ENCODE measurements around the gene GRID2. TPM values are rescaled to one million over a fixed set of nuclear protein-coding genes. Genes with fewer than 3 reads are reported as not detected.
A peak's percentile ranks its signal among the peaks of the same experiment; 100 is the strongest.
"Not testable (repeated sequence)": the region's sequence is repeated elsewhere in the genome, so short reads cannot be mapped to it uniquely, and the experiment has no call there.

The GRID2 gene
- total RNA-seq, 2 experiments from 2014 or later = not detected

DNA sequence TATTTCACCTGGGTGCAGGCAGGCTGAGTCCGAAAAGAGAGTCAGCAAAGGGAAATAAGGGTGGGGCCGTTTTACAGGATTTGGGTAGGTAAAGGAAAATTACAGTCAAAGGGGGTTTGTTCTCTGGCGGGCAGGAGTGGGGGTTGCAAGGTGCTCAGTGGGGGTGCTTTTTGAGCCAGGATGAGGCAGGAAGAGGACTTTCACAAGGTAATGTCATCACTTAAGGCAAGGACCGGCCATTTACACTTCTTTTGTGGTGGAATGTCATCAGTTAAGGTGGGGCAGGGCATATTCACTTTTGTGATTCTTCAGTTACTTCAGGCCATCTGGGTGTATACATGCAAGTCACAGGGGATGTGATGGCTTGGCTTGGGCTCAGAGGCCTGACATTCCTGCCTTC lies 32.2 kb upstream of the GRID2 start:
- H3K27me3 Mint-ChIP-seq, DNase-seq, H3K36me3 Mint-ChIP-seq, H3K27ac Mint-ChIP-seq, H3K4me1 Mint-ChIP-seq, H3K4me3 Mint-ChIP-seq, H3K9me3 Mint-ChIP-seq: not testable (repeated sequence)

DNA sequence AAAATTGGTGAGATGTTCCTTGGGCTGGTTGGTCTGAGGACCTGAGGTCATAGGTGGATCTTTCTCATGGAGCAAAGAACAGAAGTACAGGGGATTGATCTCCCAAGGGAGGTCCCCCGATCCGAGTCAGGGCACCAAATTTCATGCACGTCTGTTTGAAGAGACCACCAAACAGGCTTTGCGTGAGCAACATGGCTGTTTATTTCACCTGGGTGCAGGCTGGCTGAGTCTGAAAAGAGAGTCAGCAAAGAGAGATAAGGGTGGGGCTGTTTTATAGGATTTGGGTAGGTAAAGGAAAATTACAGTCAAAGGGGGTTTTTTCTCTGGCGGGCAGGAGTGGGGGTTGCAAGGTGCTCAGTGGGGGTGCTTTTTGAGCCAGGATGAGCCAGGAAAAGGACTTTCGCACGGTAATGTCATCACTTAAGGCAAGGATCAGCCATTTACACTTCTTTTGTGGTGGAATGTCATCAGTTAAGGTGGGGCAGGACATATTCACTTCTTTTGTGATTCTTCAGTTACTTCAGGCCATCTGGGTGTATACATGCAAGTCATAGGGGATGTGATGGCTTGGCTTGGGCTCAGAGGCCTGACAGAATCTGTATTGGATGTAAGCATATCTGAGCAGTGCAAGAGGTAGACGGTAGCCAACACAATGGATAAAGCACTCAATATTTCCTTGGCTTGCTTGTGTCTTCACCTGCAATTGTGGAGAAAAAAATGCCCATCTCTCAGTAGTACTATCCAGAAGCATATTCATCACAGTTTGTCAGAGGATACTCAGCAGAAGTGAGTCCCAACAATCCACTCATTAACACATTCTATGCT lies 26.5 kb upstream of the GRID2 start:
- not testable (repeated sequence) for H3K9me3 Mint-ChIP-seq, H3K27ac Mint-ChIP-seq, H3K4me3 Mint-ChIP-seq, H3K4me1 Mint-ChIP-seq, DNase-seq, H3K36me3 Mint-ChIP-seq, H3K27me3 Mint-ChIP-seq

DNA sequence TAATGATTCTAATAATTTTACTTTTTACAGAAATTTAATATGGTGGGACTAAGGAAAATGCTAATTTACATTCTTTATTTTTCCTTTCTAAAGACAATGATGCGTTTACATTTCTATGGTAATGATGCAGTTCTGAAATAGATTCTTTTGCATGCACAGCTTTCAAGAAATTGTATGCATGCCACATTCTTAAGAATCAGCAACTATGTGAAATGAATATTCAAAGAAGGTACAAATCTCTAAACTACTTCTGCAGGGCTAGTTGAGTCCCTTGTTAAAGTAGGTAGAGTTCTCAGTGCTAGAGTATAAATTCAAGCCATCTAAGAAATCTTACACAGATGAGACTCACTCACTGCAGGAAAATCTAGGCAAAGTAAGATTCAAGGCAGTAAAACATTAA lies 24.5 kb upstream of the GRID2 start:
- Mint-ChIP-seq H3K27me3 (no peaks in the 10 kb centered on the region), H3K27ac (no peak overlapping the region), H3K4me3 (no peak overlapping the region), H3K36me3 (no peaks in the 10 kb centered on the region), H3K4me1 (no peaks in the 10 kb centered on the region), H3K9me3 (no peaks in the 10 kb centered on the region)
- no peak for DNase-seq

DNA sequence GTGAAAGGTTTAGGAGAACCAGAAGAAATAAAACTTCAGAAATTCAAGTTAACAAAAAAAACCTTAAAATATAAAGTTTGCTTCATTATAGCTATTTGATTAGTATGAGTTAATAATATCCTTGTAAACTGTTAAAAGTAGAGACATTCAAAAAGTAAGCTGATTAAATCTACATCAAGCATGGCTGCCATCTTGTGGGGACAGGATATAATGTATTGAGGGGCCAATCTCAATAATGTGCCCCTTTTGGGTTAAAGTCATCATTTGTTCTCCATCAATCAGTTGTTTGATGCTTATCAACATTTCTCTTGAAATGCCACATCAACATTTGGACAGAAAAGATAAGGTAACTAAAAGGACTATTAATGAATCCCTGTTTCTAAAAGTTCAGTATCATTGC lies 4.6 kb upstream of the GRID2 start:
- Mint-ChIP-seq H3K4me3 (no peak overlapping the region), H3K4me1 (peaks cover 1% of the 10 kb centered on the region), H3K27me3 (peaks cover 21% of the 10 kb centered on the region), H3K36me3 (no peaks in the 10 kb centered on the region), H3K9me3 (peaks cover 1% of the 10 kb centered on the region), H3K27ac (no peak overlapping the region)
- DNase-seq = no peak

DNA sequence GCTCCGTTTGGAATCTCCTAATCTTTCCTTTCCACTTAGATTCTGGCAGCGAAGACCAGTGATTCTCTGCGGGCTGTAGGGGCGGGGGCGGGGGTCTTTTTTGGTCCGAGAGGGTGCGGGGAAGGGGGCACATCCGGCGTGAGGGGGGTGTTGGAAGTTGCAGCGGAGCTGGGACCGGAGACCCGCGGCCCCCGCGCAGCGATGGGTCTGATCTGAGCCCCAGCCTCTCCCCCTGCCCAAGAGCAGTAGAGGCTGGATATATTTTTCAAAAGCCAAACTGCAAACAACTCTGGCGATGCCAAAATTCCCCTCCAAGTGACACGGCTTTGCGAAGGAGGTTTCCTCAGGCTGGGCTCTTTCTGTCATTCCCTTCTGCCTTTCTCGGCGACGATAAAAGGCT lies 355 bp downstream of the GRID2 start:
- Mint-ChIP-seq H3K4me3 (no peak overlapping the region), H3K4me1 (peaks cover 6% of the 10 kb centered on the region), H3K36me3 (peaks cover 2% of the 10 kb centered on the region), H3K9me3 (no peaks in the 10 kb centered on the region), H3K27ac (no peak overlapping the region), H3K27me3 (peaks cover 58% of the 10 kb centered on the region)
- DNase-seq = no peak

DNA sequence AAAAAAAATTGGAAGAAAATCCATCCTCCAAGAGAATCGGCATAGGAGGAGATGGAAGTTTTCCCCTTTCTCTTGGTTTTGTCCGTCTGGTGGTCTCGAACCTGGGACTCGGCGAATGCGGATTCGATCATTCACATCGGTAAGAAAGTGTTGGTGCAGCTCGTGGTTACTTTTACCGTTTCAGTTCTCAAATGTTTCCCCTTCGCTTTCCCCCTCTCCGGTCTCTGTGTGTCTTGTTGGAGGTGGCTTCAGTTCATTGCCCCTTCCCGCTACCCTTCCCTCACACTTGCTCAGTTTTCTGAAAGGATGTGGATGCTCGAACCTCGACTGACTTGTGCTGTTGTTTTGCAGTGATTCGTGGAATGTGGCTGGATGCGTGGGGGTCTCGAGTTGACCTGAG lies 840 bp downstream of the GRID2 start:
- peaks cover 6% of the 10 kb centered on the region for H3K4me1 Mint-ChIP-seq
- no peak overlapping the region for H3K4me3 Mint-ChIP-seq
- no peak overlapping the region for H3K27ac Mint-ChIP-seq
- peaks cover 2% of the 10 kb centered on the region for H3K36me3 Mint-ChIP-seq
- no peaks in the 10 kb centered on the region for H3K9me3 Mint-ChIP-seq
- peaks cover 58% of the 10 kb centered on the region for H3K27me3 Mint-ChIP-seq
- no peak for DNase-seq

DNA sequence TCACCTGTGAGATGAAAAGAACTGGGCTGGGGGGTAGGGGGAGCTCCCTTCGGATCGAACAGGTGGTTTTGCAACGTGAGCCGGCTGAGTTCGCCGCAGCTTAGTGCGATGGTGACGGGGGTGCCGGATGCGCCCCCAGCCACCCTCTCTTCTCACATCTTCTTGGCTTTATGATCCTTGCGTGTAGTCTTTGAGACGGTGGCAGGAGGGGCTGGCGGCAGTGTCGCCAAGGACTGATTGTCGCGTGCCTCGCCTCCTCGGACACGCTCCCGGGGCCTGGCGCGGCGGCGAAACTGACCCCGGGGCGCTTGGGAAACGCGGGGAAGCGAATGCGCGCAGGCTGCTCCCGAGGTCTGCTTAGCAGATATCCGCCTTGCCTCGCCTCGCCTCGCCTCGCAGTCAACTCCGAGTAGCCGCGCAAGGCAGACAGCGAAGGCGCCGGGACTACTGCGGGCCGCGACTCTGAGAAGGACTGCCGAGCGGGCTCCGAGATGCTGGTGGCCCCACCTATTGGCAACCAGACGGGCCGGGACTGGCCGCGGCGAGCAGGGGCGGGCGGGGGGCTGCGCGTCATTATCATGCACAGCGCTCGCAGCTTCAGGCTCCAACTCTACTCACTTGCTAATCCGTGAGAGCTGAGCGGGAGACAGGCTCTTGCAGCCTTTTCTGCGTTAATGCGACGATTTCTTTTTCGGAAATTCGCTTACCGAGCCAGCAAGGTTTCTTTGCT lies 1.5 kb downstream of the GRID2 start:
- no peak overlapping the region for H3K4me3 Mint-ChIP-seq
- H3K4me1 Mint-ChIP-seq = peaks cover 6% of the 10 kb centered on the region
- DNase-seq = peak; percentile 5
- peaks cover 2% of the 10 kb centered on the region for H3K36me3 Mint-ChIP-seq
- H3K27me3 Mint-ChIP-seq = peaks cover 58% of the 10 kb centered on the region
- no peak overlapping the region for H3K27ac Mint-ChIP-seq
- H3K9me3 Mint-ChIP-seq = no peaks in the 10 kb centered on the region

DNA sequence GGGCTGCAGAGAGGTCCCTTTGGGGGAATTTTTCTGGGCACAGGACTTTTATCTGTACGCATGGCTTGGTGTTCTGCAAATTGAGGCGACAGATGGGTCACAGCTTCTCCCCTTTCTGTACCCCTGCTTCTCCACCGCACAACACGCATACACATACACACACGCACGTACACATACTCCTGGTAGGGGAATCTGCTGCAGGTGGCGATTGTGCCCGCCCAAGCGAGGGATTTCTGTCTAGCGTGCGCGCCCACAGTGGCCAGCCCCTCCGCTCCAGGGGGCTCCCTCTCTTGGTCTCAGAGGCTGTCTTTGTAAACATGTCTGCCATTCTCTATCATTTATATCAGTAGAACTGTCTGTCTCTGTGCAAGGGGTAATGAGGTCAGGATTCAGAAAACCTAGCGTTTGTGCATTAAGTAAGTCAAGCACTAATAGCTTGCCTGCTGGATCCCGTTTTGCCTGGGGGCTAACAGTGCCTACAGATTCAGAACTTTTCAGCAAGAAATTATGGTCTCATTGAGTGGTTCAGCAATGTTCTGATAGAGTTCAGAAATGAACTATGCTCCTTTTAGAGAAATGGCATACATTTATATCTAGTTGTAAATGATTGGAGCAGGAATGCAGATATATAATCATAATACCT lies 2.2 kb downstream of the GRID2 start:
- DNase-seq = no peak
- peaks cover 2% of the 10 kb centered on the region for H3K36me3 Mint-ChIP-seq
- H3K4me1 Mint-ChIP-seq = peaks cover 6% of the 10 kb centered on the region
- no peak overlapping the region for H3K27ac Mint-ChIP-seq
- no peak overlapping the region for H3K4me3 Mint-ChIP-seq
- H3K27me3 Mint-ChIP-seq = peaks cover 58% of the 10 kb centered on the region
- H3K9me3 Mint-ChIP-seq = no peaks in the 10 kb centered on the region

DNA sequence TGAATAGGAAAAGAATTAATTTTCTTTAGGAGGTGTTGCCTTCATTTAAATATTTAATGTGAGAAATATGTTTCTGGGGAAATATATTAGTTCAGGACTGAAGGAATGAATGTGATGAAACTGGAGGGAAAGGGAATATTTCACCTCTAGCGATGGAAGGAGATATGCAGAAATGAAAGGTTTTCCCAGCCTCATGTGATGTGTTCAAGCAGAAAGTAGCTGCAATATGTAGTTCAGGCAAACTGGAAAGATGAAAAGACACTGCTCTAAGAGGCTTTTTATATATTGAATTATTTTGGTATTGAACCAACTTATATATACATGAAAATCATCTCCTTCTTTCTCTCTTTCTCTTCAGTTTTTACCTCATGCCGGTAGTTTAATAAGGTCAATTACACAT lies 3.4 kb downstream of the GRID2 start:
- H3K4me1 Mint-ChIP-seq = peaks cover 6% of the 10 kb centered on the region
- peaks cover 51% of the 10 kb centered on the region for H3K27me3 Mint-ChIP-seq
- H3K9me3 Mint-ChIP-seq = no peaks in the 10 kb centered on the region
- H3K27ac Mint-ChIP-seq = no peak overlapping the region
- DNase-seq = no peak
- H3K4me3 Mint-ChIP-seq = no peak overlapping the region
- H3K36me3 Mint-ChIP-seq = peaks cover 2% of the 10 kb centered on the region

DNA sequence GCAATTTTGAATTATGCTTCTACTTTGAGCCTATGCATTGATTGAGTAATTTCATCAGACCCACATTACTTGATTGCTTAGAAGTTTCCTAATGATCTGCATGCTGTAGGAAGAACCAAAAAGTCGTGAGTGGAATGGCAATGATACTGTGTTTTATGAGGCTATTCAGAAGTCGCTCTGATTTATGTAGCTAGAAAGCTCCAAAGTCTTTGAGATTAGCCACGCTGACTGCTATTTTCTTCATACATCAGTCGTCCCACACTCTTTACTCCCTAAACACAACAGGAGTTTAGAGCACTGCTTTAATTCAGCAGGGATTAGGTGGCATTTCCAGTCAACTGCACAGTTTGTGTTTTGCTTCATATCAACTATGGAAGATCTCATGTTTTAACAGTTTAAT lies 4.1 kb downstream of the GRID2 start:
- Mint-ChIP-seq H3K4me1 (peaks cover 6% of the 10 kb centered on the region), H3K9me3 (no peaks in the 10 kb centered on the region), H3K4me3 (no peak overlapping the region), H3K27ac (no peak overlapping the region), H3K36me3 (peaks cover 2% of the 10 kb centered on the region), H3K27me3 (peaks cover 45% of the 10 kb centered on the region)
- no peak for DNase-seq

DNA sequence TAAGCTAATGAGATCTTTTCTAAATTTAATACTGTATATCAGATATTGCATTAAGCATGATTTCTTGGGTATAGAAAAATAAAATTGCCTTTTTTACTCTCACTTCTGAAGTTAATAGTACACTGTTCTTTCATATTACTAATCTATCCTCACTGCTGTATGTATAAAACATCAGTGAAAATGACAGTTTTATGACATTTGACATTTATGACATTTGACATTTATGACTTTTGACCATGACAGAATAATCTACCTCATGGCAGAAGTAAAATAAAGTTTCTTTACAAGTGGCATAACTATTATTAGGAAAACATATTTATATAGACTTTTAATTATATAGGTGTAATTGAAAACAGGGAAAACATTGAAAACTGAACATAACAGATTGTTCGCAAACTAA lies 13.3 kb downstream of the GRID2 start:
- peaks cover 1% of the 10 kb centered on the region for H3K9me3 Mint-ChIP-seq
- no peak for DNase-seq
- no peaks in the 10 kb centered on the region for H3K27me3 Mint-ChIP-seq
- no peaks in the 10 kb centered on the region for H3K4me1 Mint-ChIP-seq
- H3K4me3 Mint-ChIP-seq = no peak overlapping the region
- no peak overlapping the region for H3K27ac Mint-ChIP-seq
- H3K36me3 Mint-ChIP-seq = no peaks in the 10 kb centered on the region

DNA sequence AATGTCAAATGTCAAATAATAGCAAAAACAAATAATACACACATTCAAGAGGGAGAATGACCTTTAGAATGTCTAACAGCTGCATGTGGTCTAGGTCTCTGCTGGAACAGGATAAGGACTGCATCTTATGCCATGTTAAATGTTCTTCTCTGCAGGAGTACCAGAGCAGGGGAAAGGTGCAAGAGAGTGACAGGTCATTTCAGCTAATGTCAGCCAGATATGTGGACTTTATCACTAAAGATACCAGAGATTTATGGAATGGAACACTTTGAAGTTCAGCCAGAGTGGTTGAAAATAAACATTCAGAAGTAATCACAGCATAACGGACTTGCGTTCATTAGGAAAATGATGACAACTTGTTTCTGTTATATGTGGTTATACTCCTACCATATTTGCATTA lies 24.3 kb downstream of the GRID2 start:
- H3K36me3 Mint-ChIP-seq = no peaks in the 10 kb centered on the region
- H3K4me3 Mint-ChIP-seq = no peak overlapping the region
- no peaks in the 10 kb centered on the region for H3K4me1 Mint-ChIP-seq
- no peak for DNase-seq
- no peak overlapping the region for H3K27ac Mint-ChIP-seq
- no peaks in the 10 kb centered on the region for H3K27me3 Mint-ChIP-seq
- H3K9me3 Mint-ChIP-seq = no peaks in the 10 kb centered on the region

DNA sequence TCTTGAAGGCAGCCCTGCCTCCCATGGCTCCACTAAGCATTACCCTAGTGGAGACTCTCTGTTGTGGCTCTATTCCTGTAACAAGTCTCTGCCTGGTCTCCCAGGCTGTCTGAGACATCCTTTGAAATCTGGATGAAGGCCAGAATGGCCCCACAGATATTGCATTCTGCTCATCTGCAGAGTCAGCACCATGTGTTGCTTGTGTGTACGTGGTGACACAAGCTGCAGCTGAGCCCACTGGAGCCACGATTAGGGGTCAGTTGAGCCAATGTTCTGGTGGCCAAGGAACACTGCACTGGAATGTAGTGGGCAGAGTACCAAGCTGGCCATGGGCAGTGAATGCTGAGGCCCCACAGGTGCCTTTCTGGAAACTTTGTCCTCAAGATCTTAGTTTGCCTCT lies 29.2 kb downstream of the GRID2 start:
- Mint-ChIP-seq H3K9me3 (no peaks in the 10 kb centered on the region), H3K4me1 (no peaks in the 10 kb centered on the region), H3K27ac (no peak overlapping the region), H3K4me3 (no peak overlapping the region), H3K27me3 (no peaks in the 10 kb centered on the region), H3K36me3 (no peaks in the 10 kb centered on the region)
- DNase-seq = no peak

DNA sequence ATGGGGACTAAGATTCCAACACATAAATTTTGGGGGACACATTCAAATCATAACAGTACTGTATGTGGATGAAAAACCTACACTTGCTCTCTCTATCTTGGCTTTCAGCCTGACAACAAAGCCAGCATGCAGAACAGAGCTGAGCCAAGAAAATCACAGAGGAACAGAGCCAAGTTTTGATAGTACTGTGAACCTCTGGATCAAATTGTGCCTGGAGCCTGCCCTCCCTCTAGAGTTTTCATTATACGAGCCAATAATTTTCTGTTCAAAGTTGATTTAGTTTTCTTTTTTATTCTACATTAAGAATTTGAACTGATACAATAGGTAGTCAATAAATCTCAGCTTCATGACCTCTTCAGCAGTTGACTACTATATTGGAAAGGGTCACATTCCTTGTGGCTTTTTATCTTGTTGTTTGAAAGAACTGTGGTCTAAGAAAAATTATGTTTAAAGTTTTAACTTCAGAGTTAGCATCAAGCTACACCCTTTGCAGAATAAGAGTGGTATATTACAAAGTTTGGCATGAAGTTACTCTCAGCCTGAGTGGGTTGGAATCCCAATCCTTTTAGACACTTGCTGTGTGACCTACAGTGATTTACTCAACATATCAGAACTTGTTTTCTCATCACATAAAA lies 31.1 kb downstream of the GRID2 start:
- H3K9me3 Mint-ChIP-seq = no peaks in the 10 kb centered on the region
- no peak for DNase-seq

DNA sequence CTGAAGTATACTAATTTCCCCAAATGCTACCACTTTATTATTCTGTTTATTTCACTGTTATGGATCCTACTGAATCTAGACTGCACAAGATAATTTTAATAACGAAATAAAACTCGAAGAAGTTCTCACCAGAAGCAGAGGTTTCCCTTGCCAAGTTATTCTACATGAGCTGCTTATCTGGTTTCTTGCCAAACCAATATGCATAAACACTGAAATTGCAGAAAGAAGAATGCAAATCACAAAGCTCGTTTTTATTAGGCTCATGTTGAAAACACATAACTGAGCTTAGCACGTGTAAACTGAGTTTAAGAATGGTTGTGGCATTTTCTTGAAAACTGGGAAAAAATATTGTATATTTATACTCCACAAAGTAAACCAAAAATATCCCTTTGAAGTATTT lies 35.9 kb downstream of the GRID2 start:
- no peak overlapping the region for H3K27ac Mint-ChIP-seq
- no peak overlapping the region for H3K4me3 Mint-ChIP-seq
- no peaks in the 10 kb centered on the region for H3K27me3 Mint-ChIP-seq
- no peaks in the 10 kb centered on the region for H3K9me3 Mint-ChIP-seq
- no peak for DNase-seq
- H3K4me1 Mint-ChIP-seq = no peaks in the 10 kb centered on the region
- no peaks in the 10 kb centered on the region for H3K36me3 Mint-ChIP-seq

More for the DNA sequence above, 31.1 kb downstream of the GRID2 start:
- no peaks in the 10 kb centered on the region for H3K36me3 Mint-ChIP-seq
- no peak overlapping the region for H3K27ac Mint-ChIP-seq
- H3K4me1 Mint-ChIP-seq = no peaks in the 10 kb centered on the region
- H3K27me3 Mint-ChIP-seq = no peaks in the 10 kb centered on the region
- no peak overlapping the region for H3K4me3 Mint-ChIP-seq

Measured in activated naive CD8-positive, alpha-beta T cell treated with anti-CD3 and anti-CD28 coated beads for 36 hours (primary cell).